ENCODE results near the gene SIN3B.
"Not testable (repeated sequence)": the region's sequence is repeated elsewhere in the genome, so short reads cannot be mapped to it uniquely, and the experiment has no call there.

The SIN3B gene, protein sequence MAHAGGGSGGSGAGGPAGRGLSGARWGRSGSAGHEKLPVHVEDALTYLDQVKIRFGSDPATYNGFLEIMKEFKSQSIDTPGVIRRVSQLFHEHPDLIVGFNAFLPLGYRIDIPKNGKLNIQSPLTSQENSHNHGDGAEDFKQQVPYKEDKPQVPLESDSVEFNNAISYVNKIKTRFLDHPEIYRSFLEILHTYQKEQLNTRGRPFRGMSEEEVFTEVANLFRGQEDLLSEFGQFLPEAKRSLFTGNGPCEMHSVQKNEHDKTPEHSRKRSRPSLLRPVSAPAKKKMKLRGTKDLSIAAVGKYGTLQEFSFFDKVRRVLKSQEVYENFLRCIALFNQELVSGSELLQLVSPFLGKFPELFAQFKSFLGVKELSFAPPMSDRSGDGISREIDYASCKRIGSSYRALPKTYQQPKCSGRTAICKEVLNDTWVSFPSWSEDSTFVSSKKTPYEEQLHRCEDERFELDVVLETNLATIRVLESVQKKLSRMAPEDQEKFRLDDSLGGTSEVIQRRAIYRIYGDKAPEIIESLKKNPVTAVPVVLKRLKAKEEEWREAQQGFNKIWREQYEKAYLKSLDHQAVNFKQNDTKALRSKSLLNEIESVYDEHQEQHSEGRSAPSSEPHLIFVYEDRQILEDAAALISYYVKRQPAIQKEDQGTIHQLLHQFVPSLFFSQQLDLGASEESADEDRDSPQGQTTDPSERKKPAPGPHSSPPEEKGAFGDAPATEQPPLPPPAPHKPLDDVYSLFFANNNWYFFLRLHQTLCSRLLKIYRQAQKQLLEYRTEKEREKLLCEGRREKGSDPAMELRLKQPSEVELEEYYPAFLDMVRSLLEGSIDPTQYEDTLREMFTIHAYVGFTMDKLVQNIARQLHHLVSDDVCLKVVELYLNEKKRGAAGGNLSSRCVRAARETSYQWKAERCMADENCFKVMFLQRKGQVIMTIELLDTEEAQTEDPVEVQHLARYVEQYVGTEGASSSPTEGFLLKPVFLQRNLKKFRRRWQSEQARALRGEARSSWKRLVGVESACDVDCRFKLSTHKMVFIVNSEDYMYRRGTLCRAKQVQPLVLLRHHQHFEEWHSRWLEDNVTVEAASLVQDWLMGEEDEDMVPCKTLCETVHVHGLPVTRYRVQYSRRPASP

DNA sequence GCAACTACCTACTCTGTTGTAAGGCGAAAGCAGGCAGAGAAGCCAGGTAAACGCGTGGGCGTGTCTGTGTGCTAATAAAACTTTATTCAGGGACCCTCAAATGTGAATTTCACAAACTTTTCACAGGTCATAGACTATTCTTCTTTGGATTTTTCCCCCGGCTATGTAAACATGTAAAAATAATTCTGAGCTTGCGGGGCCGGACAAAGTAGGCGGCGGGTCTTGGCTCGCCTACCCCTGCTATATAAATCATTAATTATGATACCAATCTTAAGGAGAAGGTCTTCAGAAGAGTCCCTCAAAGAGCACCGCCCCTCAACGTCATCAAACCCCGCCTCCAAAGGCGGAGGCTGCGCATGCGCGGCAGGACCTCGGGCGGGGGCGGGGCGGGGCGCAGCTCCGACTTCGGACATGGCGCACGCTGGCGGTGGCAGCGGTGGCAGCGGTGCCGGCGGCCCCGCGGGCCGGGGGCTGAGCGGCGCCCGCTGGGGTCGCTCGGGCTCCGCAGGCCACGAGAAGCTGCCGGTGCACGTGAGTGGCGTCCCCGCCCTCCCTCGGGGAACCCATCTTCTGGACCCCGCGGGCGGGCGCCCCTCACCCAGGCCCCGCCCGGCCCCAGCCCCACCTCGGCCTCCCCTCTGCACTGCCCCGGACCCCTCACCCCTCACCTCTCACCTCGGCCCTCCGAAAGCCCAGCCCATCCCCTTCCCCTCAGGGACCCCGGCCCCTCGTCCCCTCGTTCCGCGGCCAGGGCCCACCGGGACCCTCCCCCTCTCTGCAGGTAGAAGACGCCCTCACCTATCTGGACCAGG is at the start of gene SIN3B:
Gene SIN3B (plus strand): TSS at position 389 of the 812 bp plus-strand sequence. CDS start 23 bp downstream, at position 412.
- peak; percentile 70 to 83 for DNase-seq (ENCODE audit: low read depth in 2 of 2)

DNA sequence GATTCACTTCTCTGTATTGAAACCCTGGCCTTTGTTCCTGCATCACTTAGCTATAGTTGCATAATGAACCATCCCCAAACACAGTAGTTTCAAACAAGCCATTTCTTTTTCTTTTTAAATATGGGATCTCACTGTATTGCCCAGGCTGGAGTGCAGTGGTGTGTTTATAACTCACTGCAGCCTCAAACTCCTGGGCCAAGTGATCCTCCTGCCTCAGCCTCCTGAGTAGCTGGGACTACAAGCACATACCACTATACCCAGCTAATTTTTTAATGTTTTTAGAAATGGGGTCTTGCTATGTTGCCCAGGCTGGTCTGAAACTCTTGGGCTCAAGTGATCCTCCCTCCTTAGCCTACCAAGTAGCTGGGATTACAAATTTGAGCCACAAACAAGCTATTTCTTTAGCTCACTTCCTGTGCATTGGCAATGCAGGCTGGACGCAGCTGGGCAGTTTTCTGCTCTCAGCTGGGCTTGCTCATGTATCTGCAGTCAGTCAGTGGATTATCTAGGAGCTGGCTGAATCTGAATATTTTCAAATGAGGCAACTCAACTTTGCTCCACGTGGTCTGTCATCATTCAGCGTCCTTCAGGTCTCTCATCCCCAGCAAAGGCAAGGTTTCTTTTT is 49.5 kb upstream of the SIN3B start:
- DNase-seq (ENCODE audit: low read depth in 2 of 2), result no peak

DNA sequence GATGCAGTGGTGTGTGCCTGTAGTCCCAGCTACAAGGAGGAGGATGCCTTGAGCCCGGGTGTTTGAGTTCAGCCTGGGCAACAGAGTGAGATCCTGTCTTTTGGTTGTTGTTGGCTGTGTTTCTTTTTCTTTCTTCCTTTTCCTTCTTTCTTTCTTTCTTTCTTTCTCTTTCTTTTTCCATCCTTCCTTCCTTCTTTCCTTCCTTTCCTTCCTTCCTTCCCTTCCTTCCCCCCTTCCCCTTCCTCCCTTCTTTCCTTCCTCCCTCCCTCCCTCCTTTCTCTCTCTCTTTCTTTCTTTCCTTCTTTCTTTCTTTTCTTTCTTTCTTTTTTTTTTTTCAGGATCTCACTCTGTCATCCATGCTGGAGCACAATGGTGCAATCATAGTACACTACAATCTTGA is 46.5 kb upstream of the SIN3B start:
- DNase-seq (ENCODE audit: low read depth in 2 of 2), result no peak

DNA sequence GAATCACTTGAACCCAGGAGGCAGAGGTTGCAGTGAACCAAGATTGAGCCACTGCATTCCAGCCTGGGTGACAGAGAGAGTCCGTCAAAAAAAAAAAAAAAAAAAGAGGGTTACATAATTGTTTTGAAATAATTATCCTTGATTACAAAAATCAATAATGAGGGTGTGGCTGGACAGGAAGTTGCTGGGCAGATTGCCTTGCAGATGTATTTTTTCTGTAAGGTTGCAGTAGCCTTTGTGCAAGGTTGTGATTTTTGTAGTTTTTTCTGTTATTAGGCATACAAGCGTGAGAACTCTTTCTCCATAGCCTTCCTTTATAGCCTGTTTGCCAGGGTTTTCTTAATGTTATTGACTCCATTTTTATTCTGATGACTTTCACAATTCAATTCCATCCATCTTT is 40.7 kb upstream of the SIN3B start:
- no peak for DNase-seq (ENCODE audit: low read depth in 2 of 2)

DNA sequence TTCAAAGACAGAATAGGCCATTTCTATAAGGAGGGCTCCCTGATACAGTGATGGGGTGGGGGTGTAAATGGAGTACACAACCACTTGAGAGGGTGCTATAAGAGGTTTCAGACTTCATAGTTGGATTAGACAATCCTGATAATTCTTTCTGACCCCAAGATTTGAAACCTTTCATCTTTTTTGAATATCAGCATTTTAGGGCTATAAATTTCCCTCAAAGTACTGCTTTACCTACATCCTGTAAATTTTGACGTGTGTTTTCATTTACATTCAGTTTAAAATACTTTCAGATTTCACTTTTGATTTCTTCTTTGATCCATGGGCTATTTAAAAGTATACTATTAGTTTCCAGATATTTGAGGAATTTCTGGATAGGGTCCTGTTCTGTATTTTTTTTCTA is 40.0 kb upstream of the SIN3B start:
- DNase-seq (ENCODE audit: low read depth in 2 of 2), result no peak

DNA sequence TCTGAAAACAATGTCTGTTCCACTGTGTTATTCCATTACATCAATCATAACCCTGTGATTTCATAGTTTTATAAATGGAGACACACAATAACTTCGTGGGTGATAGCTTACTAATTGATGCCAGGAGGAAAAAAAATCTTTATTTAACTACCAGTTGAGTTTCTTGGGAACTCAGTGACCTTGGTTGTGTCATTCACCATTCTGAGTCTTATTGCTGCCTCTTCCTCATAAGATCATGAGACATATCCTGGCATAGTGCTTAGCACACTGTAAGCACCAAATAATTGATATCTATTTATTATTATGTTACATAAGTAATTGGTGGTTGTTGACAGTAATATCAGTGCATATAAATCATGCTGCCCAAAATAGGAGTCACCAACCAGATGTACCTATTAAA is 39.1 kb upstream of the SIN3B start:
- DNase-seq (ENCODE audit: low read depth in 2 of 2), result no peak

DNA sequence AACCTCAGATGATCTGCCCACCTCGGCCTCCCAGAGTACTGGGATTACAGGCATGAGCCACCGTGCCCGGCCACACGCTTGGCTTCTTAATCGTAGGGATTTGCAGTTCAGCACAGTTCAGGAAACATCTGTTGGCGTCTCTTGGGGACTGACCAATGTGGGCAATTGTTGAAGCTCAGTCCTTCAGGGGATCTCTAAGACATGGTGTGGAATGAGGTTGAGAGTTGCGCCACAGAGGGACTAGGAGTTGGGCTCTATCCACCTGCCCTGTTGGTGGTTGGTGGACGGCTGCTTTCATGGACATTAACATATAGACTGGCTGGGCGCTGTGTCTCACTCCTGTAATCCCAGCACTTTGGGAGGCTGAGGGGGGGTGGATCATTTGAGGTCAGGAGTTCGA is 37.3 kb upstream of the SIN3B start:
- DNase-seq (ENCODE audit: low read depth in 2 of 2), result no peak

DNA sequence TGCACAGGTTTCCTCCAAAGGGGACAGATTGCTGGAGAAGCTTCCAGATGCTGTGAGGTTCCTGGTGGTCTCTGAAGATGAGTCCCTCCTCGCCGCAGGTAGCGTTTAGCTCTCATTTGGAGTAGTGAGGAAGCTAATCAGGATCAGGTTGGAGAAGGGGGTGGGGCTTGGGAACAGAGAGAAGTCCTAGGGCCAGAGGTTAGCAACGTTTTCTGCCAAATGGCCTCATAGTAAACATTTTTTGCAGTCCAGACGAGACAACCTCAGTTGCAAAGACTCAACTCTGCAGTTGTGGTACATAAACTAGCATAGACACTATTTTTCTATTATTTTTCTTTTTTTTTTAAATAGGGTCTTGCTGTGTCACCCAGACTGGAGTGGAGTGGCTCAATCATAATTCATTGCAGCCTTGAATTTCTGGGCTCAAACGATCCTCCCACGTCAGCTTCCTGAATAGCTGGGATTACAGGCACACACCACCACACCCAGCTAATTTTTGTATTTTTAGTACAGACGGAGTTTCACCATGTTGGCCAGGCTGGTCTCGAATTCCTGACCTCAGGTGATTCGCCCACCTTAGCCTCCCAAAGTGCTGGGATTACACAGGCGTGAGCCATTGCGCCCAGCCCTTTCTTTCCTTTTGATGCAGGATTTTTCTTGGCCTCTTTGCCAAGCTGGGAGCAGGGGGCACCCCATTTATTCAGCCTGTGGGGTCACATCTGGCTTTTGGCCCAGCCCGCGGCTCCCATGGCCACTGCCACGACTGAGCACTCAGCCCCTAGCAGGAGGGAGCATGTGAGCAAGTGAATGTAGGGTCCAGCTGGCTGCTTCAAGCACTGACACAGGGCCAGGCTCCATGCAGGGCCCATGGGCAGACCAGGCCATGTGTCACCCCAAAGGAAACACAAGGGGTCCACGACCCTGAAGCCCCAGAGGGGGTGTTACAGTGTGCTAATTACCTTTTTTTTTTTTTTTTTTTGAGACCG is 34.4 kb upstream of the SIN3B start:
- no peak for DNase-seq (ENCODE audit: low read depth in 2 of 2)

DNA sequence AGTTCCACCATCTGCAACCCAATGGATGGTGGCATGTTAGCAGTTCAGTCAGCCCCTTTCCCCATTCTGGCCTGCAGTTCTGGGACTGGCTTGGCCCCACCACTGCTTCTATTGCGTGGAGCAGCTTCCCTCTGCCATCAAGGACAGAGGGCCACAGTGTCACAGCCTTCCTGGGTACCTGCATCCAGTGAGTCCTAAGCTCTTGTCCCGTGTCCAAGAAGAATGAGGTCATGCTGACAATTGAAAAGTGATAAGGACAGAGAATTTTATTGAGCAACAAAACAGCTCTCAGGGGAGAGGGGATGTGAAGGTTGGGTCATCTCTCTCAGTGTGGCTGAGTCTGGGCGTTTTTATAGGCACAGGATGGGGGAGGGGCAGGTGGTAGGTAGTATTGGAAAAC is 33.5 kb upstream of the SIN3B start:
- DNase-seq (ENCODE audit: low read depth in 2 of 2), result no peak

DNA sequence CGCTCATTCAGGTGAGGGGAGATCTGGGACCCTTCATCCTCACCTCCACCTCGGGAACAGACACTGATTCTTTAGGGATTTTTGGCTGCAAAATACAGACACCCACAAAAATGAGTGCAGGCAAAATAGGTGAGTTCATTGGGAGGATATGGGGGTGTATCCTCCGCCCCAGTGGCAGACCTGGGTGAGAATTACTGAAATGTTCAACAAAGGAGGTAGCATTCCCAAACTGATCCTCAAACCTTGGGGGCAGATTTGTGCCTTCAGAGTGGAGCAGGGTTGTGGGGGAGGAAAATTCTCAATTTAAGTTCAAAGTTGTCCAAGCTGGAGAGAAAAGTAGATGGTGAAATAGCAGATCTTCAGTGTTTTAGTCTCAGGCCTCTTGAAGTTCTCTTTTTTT is 31.3 kb upstream of the SIN3B start:
- DNase-seq (ENCODE audit: low read depth in 2 of 2), result no peak

DNA sequence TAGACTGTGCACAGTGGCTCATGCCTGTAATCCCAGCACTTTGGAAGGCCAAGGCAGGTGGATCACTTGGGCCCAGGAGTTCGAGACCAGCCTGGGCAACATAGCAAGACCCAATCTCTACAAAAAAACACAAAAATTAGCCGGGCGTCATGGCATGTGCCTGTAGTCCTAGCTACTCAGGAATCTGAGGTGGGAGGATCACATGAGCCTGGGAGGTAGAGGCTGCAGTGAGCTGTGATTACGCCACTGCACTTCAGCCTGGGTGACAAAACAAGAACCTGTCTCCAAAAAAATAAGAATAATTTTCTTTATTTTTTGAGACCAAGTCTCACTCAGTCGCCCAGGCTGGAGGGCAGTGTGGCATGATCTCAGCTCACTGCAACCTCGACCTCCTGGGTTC is 30.9 kb upstream of the SIN3B start:
- DNase-seq (ENCODE audit: low read depth in 2 of 2), result not testable (repeated sequence)

DNA sequence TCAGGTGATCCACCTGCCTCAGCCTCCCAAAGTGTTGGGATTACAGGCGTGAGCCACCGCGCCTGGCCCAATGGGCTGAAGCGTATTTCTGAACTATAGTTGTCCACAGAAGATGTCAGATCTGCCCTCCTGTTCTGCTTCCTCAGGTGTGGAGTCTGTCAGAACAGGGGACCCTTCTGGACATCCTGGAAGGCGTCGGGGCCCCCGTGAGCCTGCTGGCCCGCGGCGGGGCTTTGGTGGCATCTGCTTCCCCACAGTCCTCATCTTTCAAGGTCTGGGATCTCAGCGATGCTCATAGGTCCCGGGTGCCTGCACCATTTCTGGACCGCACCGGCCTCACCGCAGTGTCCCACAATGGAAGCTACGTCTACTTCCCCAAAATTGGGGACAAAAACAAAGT is 29.5 kb upstream of the SIN3B start:
- DNase-seq (ENCODE audit: low read depth in 2 of 2), result no peak

DNA sequence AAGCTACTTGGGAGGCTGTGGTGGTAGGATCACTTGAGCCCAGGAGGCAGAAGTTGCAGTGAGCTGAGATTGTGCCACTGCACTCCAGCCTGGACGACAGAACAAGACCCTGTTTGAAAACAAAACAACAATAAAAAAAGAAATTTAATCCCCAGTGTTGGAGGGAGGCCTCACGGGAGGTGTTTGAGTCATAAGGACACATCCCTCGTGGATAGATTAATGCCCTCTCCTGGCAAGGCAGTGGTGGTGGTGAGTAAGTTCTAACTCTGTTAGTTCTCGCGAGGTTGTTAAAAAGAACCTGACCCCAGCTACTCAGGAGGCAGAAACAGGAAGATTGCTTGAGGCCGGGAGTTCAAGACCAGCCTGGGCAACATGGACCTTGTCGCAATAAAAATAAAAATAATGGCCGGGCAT is 27.6 kb upstream of the SIN3B start:
- DNase-seq (ENCODE audit: low read depth in 2 of 2), result no peak

DNA sequence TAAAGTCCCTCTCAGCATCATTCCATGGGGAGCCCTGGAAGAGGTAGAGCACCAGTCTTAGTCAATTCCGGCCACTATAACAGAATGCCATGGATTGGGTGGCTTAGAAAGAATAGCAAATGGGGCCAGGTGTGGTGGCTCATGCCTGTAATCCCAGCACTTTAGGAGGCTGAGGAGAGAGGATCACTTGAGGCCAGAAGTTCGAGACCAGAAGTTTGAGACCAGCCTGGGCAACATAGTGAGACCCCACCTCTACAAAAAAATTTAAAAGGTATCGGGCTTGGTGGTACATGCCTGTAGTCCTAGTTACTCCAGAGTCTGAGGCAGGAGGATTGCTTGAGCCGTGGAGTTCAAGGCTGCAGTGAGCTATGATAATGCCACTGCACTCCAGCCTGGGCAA is 25.0 kb upstream of the SIN3B start:
- no peak for DNase-seq (ENCODE audit: low read depth in 2 of 2)

DNA sequence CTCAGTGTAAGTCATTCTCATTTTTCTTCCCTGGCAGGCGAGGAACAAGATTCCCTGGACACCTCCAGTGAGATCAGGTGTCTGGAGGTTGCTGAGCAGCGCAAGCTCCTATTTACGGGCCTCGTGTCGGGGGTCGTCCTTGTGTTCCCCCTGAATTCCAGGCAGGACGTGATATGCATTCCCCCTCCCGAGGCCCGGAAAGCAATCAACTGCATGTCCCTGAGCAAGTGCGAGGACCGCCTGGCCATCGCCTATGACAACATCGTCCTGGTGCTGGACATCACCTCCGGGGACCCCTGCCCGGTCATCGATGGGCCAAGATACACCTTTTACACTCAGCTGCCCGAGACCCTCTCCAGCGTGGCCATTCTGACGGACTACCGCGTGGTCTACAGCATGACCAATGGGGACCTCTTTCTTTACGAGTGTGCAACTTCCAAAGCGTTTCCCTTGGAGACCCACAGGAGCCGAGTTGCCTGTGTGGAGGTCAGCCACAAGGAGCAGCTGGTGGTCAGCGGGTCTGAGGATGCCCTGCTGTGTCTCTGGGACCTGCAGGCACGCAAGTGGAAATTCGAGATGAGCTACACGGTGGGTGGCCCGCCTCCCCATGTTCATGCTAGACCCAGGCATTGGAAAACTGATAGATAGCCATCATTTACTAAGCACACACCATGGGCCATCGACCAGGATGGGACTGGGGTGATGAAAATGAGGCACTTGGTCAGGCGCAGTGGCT is 21.5 kb upstream of the SIN3B start:
- DNase-seq (ENCODE audit: low read depth in 2 of 2), result no peak

DNA sequence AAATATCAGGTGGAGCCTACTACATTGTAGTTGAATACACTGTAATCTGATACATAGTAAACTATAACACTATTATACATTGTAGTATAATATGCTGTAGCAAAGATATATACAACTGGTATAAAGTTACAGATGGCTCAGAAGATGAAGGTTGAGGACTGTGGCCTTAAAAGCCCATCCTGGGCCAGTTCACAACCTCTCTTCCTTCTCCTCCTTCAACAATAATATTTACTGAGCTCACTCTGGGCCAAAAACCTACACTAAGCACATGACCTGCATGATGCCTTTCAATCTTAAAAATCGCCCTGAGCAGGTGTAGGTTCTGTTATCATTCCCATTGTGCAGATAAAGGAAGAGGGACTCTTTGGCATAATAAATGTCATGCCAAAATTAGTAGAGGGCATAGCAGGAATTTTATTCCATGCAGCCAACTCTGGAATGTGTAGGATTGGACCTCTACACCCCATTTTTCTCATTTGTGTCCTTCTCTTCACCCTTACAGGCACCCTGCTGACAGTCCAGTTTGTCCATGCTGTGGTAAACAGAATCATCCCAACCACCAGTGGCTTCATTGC is 14.6 kb upstream of the SIN3B start:
- no peak for DNase-seq (ENCODE audit: low read depth in 2 of 2)

DNA sequence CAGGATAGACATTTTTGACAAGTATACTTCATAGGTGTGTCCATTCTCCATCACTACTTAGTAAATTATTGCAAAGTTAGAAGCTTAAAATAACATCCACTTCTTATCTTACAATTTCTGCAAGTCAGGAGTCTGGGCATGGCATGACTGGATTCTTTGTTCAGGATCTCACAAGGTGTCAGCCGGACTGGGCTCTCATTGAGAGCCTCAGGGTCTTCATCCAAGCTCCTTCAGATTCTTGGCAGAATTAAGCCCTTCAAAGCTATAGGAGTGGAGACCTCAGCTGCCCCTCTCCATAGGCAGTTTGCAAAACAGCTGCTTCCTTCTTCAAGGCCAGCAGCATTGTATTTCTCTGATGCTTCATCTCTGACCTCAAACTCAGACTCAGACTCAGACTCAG is 9.1 kb upstream of the SIN3B start:
- DNase-seq (ENCODE audit: low read depth in 2 of 2), result no peak

DNA sequence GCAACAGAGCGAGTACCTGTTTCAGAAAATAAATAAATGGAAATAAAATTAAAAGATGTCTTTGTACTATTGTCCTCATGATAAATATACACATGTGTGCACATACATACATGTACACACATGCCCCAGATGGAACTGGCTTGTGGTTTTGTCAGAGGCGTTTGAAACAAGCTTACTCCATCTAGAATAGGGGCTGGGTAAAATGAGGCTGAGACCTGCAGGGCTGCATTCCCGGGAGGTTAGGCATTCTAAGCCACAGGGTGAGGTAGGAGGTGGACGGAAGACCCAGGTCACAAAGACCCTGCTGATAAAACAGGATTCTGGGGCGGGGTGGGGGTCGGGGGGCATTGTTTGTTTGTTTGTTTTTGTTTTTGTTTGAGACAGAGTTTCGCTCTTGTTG is 8.1 kb upstream of the SIN3B start:
- DNase-seq (ENCODE audit: low read depth in 2 of 2), result no peak

DNA sequence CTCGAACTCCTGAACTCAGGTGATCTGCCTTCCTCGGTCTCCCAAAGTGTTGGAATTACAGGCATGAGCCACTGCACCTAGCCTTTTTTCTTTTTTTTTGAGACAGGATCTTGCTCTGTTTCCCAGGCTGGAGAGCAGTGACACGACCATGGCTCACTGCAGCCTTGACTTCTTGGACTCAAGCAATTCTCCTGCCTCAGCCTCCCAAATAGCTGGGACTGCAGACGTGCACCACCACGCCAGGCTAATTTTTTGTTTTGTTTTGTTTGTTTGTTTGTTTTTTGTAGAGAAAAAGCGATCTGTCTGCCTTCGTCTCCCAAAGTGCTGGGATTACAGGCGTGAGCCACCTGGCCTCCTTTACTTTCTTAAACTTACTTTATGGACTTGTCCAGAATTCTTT is 6.5 kb upstream of the SIN3B start:
- no peak for DNase-seq (ENCODE audit: low read depth in 2 of 2)

All from stimulated activated CD4-positive, alpha-beta T cell treated with anti-CD3 and anti-CD28 coated beads, Interleukin-15, amount 100 ng/mL, for 48 hours (primary cell).